DND-41 (cell line): ENCODE data around the gene NPC1.

Experiments
- EZH2 ChIP-seq: IDR thresholded peaks from 3 replicates; pipeline ENCODE4 v1.6.1; 2012; ENCODE audit warnings: borderline replicate concordance, low read depth, mild to moderate bottlenecking, moderate library complexity, low read length, inconsistent platforms; ENCODE audit not compliant: severe bottlenecking
- TF ChIP-seq, protein P1 (sequence below): IDR thresholded peaks from 2 replicates; pipeline ENCODE4 v1.5.1; 2012; ENCODE audit warnings: borderline replicate concordance, low read length, moderate library complexity, mild to moderate bottlenecking; ENCODE audit not compliant: poor library complexity, severe bottlenecking; ENCODE audit errors: extremely low read depth

DNA sequence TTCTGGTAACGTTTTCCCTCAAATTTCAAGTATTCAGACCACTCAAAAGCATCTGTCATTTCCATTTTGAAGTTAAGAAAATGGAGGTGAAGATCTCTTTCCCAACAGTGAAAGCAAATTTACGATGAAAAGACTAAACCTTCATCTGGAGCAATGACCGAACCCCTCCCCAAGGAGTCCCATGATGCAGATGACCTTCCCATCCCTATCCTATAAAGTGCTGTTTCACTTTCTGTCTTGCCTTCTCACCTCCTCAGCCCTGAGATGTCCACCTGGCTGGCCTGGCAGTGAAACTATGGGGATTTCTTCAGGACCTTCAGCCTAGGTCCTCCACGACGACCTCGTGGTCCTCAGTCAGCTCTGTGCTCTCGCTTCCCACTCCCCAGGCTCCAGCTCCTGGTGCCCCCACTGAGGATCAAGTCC is 925 bp upstream of the NPC1 start:
- TF ChIP-seq, protein P1, sequence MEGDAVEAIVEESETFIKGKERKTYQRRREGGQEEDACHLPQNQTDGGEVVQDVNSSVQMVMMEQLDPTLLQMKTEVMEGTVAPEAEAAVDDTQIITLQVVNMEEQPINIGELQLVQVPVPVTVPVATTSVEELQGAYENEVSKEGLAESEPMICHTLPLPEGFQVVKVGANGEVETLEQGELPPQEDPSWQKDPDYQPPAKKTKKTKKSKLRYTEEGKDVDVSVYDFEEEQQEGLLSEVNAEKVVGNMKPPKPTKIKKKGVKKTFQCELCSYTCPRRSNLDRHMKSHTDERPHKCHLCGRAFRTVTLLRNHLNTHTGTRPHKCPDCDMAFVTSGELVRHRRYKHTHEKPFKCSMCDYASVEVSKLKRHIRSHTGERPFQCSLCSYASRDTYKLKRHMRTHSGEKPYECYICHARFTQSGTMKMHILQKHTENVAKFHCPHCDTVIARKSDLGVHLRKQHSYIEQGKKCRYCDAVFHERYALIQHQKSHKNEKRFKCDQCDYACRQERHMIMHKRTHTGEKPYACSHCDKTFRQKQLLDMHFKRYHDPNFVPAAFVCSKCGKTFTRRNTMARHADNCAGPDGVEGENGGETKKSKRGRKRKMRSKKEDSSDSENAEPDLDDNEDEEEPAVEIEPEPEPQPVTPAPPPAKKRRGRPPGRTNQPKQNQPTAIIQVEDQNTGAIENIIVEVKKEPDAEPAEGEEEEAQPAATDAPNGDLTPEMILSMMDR, result no peak
- no peak for TF ChIP-seq EZH2
